ENCODE results near the gene TAGAP.

The TAGAP gene

DNA sequence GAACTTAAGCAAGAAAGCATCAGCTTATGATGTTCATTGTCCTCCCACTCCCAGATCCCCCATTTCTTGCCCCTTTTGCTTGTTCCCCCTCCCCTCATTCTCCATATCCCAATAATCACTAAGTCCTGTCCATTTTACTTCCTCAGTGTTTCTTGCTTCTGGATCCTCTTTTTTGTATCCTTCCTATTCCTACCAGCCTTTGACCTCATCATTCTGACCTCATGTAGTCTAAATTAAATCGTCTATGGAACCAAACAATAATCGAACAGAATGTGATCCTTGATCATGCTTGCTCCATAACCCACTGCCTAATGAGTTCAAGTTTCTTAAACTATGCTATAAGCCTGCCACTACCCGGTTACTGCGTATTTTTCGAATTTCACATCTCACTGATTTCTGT, 39.4 kb downstream of the TAGAP start:
- DNase-seq = no peak

DNA sequence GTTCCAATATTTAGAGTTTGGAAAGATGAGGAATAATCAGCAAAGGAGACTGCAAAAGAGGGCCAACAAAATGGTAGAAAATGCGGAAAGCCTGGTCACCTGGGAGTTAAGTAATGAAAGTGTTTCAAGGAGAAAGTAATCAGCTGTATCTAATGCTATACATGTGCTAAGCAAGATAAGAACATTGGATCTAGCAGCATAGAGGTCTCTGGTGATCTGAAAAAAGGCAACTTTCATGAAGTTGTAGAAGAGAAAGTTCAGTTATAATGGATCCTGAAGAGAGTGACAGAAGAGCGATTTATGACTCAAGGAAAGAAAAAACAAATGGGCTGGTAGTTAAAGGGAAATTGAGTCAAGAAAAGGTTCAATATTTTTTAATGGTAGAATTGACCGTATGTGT, 40.2 kb downstream of the TAGAP start:
- no peak for DNase-seq

DNA sequence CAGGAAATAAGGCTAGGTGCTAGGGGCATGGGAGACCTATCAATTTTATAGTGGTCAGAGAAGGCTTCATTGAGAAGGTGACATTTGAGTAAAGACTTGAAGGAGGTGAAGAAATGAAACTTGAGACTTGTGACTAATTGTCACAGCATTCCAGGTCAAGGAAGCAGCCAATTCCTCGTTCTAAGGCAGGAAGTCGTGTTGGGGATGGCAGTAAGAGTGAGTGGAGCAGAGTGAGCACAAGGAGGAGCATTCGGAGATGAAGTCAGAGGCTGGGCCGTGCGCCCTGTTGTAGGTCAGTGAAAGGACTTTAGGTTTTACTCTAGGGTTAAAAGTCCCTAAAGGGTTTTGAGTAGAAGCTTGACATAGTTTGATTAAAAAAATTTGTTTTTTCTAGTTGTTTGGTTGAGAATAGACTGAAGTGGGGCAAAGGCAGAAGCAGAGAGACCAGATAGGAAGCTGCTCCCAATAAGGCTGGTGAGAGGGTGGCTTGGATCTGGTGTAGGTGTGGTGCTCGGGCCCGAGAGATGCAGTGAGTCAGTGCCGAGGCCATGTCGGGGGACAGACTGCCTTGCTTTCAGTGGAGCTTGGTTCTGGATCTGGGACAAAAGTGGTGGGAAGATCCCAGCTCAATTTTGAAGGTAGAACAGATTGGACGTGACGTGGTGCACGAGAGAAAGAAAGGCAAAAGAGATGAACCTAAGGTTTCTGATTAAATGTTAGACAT, 42.2 kb downstream of the TAGAP start:
- no peak for DNase-seq

DNA sequence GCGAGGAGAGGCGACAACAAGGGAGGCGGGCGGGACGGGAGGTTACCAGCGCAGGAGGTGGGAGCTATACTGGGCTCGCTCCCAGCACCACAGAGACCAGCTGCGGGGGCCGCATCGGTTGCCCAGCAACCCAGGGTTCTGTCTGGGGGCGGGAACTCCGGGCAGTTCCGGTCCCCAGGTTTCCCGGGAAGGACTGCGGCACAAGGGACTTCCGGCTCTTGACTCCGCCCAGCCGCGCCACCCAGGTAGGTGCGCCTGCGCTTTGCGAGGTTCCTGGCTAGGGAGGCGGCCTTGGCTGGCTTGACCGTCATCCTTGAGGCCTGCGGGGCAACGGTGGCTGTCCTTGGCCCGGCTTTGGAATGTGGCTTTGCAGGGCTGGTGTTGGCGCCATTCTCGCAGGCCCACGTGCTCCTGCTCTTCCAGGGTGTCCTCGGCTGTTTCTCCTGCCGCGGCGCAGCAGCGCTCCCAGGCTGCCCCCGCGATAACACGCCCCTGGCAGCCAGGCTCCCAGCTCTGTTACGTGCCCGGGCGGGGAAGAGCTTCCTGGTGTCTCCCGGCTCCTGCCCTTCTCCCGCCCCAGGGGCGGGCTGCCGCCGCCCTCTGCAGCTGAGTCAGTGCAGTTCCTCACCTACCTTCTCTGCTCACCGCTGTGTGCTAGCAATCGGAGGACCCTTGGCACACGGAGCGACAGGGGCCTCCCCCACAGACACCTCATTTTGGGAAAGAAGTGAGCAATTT, 45.0 kb downstream of the TAGAP start, which contains the start of gene RSPH3:
Gene RSPH3, minus strand, starts transcription at position 537 of the 738 bp plus-strand sequence. CDS start 652 bp downstream, outside the sequence.
- peak; percentile 98 for DNase-seq

DNA sequence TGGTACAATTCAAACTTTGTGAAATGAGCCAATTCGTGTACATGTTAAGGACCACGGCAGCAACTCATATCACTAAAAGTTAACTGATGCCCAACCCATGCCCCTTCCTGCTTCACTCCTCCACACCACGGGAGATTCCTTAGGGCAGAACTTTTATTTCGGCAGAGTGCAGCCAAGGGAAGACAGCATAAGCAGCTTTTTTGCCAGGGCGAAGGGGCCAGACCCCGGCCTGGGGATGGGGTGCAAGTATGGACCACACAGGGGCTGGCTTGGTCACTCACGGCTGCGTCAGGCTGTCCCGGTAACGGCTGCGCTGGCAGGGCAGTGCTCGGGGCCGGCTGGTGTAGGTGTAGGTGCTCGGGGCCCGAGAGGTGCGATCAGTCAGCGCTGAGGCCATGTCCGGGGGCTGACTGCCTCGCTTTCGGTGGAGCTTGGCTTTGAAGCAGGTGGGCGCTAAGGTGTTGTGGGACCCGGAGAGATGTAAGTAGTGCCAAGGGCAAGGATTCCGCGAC, 45.6 kb downstream of the TAGAP start:
- DNase-seq = no peak

DNA sequence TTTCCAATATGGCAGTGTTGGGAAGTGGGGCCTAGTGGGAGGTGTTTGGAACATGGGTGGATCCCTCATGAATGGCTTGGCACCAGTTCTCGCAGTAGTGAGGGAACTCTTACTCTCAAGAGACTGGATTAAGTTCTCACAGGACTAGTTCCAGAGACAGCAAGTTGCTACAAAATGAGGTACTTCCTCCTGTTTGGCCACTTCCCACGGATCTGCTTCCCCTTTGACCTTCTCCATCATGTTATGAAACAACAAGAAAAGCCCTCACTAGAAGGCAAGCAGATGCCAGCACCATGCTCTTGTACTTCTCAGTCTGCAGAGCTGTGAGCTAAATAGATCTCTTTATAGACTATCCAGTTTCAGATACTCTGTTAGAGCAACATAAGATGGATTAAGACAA, 47.9 kb downstream of the TAGAP start:
- DNase-seq = no peak

DNA sequence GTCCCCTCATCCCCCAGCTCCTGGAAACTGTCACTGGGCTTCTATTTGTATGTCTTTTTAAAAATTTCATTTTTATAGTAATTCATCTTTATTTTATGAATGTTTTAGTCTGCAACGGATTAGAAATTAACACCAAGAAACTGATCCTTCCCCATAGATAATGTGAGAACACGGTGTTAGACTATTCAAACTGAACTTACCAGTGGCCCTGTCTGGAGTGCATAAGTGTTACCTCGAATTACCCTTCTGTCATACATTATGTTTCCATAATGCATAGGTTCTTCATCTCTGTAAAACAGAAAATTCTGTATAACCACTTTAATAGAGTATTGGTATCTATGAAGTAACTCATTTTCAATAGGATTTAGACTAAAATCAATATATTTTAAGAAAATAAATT, 51.2 kb downstream of the TAGAP start:
- no peak for DNase-seq

DNA sequence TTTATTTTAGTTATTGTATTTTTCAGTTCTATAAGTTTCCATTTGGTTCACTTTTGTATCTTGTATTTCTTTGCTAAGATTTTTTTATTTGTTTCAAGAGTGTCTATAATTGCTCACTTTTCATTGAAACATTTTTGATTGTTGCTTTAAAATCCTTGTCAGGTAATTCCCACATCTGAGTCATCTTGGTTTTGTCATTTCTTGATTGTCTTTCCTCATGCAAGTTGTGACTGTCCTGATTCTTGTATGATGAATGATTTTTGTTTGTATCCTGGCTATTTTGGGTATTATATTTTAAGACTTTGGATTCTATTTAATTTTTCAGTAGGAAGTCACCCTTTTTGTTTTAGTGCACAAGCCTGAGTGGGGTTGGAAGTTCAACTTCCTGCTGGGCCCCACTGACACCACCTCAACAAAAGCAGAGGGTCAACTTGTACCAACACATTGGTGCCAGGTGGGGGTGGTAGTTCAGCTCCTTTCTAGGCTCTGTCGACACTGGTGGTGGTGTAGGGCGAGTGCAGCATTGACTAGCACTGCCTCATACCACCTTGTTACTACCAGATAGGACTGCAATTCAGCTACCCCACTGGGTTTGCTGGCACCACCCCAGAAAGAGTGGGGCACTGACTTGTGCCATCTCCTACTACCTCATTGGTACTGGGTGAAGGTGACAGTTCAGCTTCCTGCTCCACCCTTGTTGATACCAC, 53.6 kb downstream of the TAGAP start:
- no peak for DNase-seq

DNA sequence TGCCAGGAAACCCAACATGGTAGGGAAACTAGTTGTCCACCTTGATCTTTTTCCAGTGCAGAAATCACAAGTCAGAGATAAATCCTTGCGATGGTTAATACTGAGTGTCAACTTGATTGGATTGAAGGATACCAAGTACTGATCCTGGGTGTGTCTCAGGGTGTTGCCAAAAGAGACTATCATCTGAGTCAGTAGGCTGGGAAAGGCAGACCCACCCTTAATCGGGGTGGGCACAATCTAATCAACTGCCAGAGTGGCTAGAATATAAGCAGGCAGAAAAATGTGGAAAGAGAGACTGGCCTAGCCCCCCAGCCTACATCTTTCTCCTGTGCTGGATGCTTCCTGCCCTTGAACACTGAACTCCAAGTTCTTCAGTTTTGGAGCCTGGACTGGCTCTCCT, 55.1 kb downstream of the TAGAP start:
- DNase-seq = peak; percentile 37

DNA sequence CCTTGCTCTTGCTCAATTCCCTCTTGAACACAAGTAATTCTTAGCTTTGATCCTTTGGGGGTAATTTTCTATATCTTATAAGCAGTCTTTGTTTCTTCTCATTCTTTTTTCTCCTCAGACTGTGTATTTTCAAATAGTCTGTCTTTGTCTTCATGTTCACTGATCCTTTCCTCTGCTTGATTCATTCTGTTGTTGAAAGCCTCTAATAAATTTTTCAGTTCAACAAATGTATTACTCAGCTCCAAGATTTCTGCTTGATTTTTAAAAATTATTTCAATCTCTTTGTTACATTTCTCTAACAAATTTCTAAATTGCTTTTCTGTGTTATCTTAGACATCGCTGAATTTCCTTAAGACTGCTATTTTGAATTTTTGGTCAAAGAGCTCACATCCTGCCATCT, 56.3 kb downstream of the TAGAP start:
- no peak for DNase-seq

DNA sequence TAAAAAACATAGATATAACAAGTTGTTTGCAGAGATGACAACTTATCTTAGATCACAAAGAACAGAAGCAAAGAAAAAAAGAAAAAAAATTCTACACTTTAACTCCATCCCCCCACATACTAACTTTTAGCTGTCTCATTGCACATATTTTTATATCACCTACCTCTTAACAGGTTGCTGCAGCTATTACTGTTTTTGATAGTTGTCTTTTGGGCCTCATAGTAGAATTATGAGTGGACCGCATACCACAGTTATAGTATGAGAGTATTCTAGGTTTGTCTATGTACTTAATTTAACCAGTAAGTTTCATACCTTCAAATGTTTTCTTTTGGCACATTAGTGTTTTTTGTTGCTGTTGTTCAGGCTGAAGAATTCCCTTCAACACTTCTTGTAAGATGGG, 57.1 kb downstream of the TAGAP start:
- no peak for DNase-seq

Data from hematopoietic multipotent progenitor cell treated with erythropoietin and hydrocortisone succinate and interleukin-3 and kit ligand, for 4 days (in vitro differentiated cells).